ENCODE data around the gene ZNF391. TPM values are rescaled to one million over a fixed set of nuclear protein-coding genes. Genes with fewer than 3 reads are reported as not detected.

The ZNF391 gene
- total RNA-seq, 1 donor from 2014 or later, result 4.5 TPM

GRCh38 chr6:27452496-27452897 is 63.9 kb downstream of the ZNF391 start:
- no peak overlapping the region for H3K27ac Mint-ChIP-seq (ENCODE audit: unreplicated experiment)
- no peak for DNase-seq (ENCODE audit: low spot score)
- peaks cover 91% of the 10 kb centered on the region for H3K36me3 Mint-ChIP-seq (ENCODE audit: low read depth)
- no peaks in the 10 kb centered on the region for H3K4me1 Mint-ChIP-seq (ENCODE audit: low read depth)
- no peaks in the 10 kb centered on the region for H3K27me3 Mint-ChIP-seq (ENCODE audit: low read depth)
- peaks cover 90% of the 10 kb centered on the region for H3K9me3 Mint-ChIP-seq (ENCODE audit: low read depth)
- H3K4me3 Mint-ChIP-seq (ENCODE audit: unreplicated experiment), result no peak overlapping the region
- TF ChIP-seq CTCF (IDR thresholded peaks at IDR 0.05), result no peak

Other genes with a start within 250 kb of the ZNF391 start
- gene PRSS16, start 141.1 kb upstream of the ZNF391 start, total RNA-seq, result 1.1 to 1.8 TPM (median 1.7 TPM) in 3 replicates
- gene POM121L2, start 76.5 kb upstream of the ZNF391 start, total RNA-seq, result not detected in 3 replicates
- gene ZNF184, start 84.3 kb downstream of the ZNF391 start, total RNA-seq, result 7.3 to 7.9 TPM (median 7.4 TPM) in 3 replicates